GM13977 (cell line): Measurements from ENCODE around the gene IQSEC2.

Experiments used
- DNase-seq: peaks from one replicate; pipeline ENCODE4 v3.0.0; 2012; ENCODE audit warnings: low spot score
- CTCF ChIP-seq: IDR thresholded peaks from 2 replicates; pipeline ENCODE4 v1.5.1; 2012; ENCODE audit warnings: mild to moderate bottlenecking, control low read depth; ENCODE audit not compliant: insufficient read depth; ENCODE audit errors: extremely low read depth, missing control alignments
- in situ Hi-C: fragments of 300-500 bp; cut with MboI; formaldehyde crosslinking; loops from one replicate; pipeline ENCODE4 v1.12.0; 2022; ENCODE audit warnings: low sequenced_read_pairs, low pct_unique_long_range_greater_than_20kb, mixed read lengths, inconsistent platforms; ENCODE audit not compliant: unreplicated experiment

The IQSEC2 gene

GRCh38 chrX:53283567-53283966, 2.2 kb upstream of the IQSEC2 start:
- in situ Hi-C loops: no loop called here
- DNase-seq: no peak
- no peak for TF ChIP-seq CTCF

GRCh38 chrX:53283099-53283498, 1.7 kb upstream of the IQSEC2 start:
- TF ChIP-seq CTCF: no peak
- no peak for DNase-seq
- in situ Hi-C loops: no loop called here

GRCh38 chrX:53281963-53282695, 745 bp upstream of the IQSEC2 start:
- TF ChIP-seq CTCF: no peak
- in situ Hi-C loops: no loop called here
- no peak for DNase-seq

GRCh38 chrX:53280331-53281320, 758 bp downstream of the IQSEC2 start:
- no peak for TF ChIP-seq CTCF
- in situ Hi-C loops: no loop called here
- DNase-seq: no peak

- DNase-seq: no peak
- in situ Hi-C loops: no loop called here
- peak; percentile 38 for TF ChIP-seq CTCF
Observed at GRCh38 chrX:53279296-53280237, 1.8 kb downstream of the IQSEC2 start.
